Fibroblast of pulmonary artery (primary cell): ENCODE data around the gene TRIM44.

Source experiments
- DNase-seq: peaks from one replicate; pipeline ENCODE4 v3.0.0-alpha.2; 2010; ENCODE audit warnings: low read depth
- H3K4me3 ChIP-seq: replicated peaks from 2 replicates; pipeline ENCODE4 v1.5.1; 2011; ENCODE audit warnings: low read depth, mild to moderate bottlenecking, control low read depth, low read length, moderate library complexity
- CTCF ChIP-seq: IDR thresholded peaks from 2 replicates; pipeline ENCODE4 v1.5.1; 2011; ENCODE audit warnings: mild to moderate bottlenecking, control low read depth, low read length, inconsistent platforms; ENCODE audit errors: missing control alignments

Gene TRIM44

DNA sequence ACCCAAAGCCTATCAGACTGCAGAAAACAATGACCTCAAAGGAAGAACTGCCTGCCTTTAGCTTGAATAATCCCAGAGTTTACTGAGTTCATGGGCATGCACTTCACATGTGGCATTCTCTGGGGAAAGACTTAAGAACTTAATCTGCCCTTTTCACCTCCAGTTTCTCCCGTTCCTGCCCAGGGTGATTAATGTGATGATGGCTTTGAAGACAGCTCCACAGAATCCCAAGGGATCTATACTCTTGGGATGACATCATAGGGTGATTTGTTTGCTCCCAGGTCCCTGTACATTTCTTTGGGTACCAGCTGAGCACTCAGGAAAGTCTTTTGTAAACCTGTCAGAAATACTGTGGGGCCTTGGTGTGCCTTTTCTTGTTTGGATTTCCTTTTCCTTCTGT is 30.3 kb upstream of the TRIM44 start:
- TF ChIP-seq CTCF, result no peak
- no peak overlapping the region for H3K4me3 ChIP-seq
- peak; percentile 20 for DNase-seq

- TF ChIP-seq CTCF, result no peak
- no peak for DNase-seq
- no peak overlapping the region for H3K4me3 ChIP-seq
Observed at GRCh38 chr11:35633827-35634423, 28.6 kb upstream of the TRIM44 start.

DNA sequence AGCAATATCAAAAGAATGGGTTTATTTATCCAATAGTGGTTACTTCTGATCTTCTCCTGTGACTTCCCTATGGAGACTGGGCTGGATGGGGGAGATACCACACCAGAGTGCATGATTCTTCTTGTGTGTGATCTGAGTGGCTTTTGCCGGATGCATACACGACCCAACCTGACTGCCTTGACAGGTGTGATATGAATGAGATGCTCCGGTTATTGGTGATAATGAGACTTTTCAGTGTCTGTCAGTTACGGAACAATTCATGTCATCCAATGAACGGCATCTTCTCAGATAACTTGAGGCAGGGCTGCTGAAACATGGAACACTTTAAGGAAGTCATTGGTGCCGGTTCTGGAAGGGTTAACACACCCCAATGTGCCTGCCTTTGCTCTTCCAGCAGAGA is 26.6 kb upstream of the TRIM44 start:
- H3K4me3 ChIP-seq, result no peak overlapping the region
- no peak for TF ChIP-seq CTCF
- no peak for DNase-seq

GRCh38 chr11:35639591-35640179 is 22.9 kb upstream of the TRIM44 start:
- no peak overlapping the region for H3K4me3 ChIP-seq
- TF ChIP-seq CTCF, result no peak
- no peak for DNase-seq

DNA sequence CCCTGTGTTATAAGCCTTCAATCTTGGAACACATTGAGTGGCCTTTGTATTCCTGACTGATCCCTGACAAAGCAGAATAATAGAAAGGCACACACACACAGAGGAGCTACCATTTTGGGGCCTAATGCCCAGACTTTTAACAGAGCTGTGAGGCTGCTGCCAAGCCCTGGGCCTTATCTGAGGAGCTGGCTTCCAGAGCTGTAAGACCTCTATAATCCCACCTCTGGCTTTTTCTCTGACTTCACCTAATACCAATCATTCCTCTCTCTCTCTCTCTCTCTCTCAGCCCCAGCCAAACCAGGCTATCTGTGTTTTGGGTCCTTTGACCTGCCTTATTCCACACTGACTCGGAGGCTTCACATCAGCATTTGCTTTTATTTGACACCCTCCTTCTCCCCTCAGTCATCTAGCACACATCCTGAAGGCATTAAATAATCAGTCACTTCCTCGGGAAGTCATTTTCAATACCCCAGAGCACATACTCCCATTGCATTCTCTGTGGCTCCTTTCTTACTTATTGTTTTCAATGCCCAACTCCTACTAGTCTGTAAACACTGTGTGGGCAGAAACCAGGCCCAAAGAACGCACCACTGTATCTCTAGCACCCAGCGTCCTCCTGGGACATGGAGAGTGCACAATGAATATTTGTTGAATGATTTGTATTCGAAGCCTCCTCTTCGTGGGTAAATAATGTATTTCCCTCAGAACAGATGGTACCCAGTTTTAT is 21.2 kb upstream of the TRIM44 start:
- no peak overlapping the region for H3K4me3 ChIP-seq
- no peak for TF ChIP-seq CTCF
- peak; percentile 29 for DNase-seq

- no peak for TF ChIP-seq CTCF
- H3K4me3 ChIP-seq, result no peak overlapping the region
- DNase-seq, result no peak
Observed at GRCh38 chr11:35641964-35642363, 20.6 kb upstream of the TRIM44 start.
